HEK293 (cell line): ENCODE data around the gene SMAD2.

Source experiments
- HOXA7 ChIP-seq: sonication (generic); formaldehyde crosslinking; IDR thresholded peaks from 2 replicates; pipeline ENCODE4 v1.8.1; 2022; ENCODE audit warnings: missing genetic modification reagents, borderline replicate concordance
- SALL2 ChIP-seq: fragments of 450-650 bp; formaldehyde crosslinking; IDR thresholded peaks from 2 replicates; pipeline ENCODE4 v1.5.0; 2017; ENCODE audit warnings: missing biosample characterization, mild to moderate bottlenecking, missing genetic modification characterization, borderline replicate concordance
- TCF7L2 ChIP-seq: IDR thresholded peaks from 2 replicates; pipeline ENCODE4 v1.6.1; 2011; ENCODE audit warnings: low read depth, mild to moderate bottlenecking, inconsistent platforms, low read length, moderate library complexity, borderline replicate concordance
- WT1 ChIP-seq: fragments of 450-650 bp; formaldehyde crosslinking; IDR thresholded peaks from 2 replicates; pipeline ENCODE4 v1.5.1; 2016; ENCODE audit warnings: missing biosample characterization, missing genetic modification characterization
- ZNF140 ChIP-seq: fragments of 450-650 bp; formaldehyde crosslinking; IDR thresholded peaks from 2 replicates; pipeline ENCODE4 v1.5.1; 2016; ENCODE audit warnings: missing biosample characterization, missing genetic modification characterization
- ZNF23 ChIP-seq: fragments of 450-650 bp; formaldehyde crosslinking; IDR thresholded peaks from 2 replicates; pipeline ENCODE4 v1.5.1; 2016; ENCODE audit warnings: missing biosample characterization, missing genetic modification characterization, borderline replicate concordance
- ZNF274 ChIP-seq, 2 experiments: fragments of 200-500 bp in 1 of 2; fragments of 450-650 bp in 1 of 2; sonication (Bioruptor generic) in 1 of 2; formaldehyde crosslinking in 1 of 2; IDR thresholded peaks; 2 replicates each; pipeline versions ENCODE4 v1.5.1 to v1.6.1; 2014 to 2016; ENCODE audit warnings: borderline replicate concordance in 1 of 2, inconsistent platforms in 1 of 2, low read length in 1 of 2, missing biosample characterization in 1 of 2, missing genetic modification characterization in 1 of 2
- ZNF777 ChIP-seq: fragments of 450-650 bp; formaldehyde crosslinking; IDR thresholded peaks from 2 replicates; pipeline ENCODE4 v1.5.1; 2017; ENCODE audit warnings: missing biosample characterization, missing genetic modification characterization, borderline replicate concordance
- ZNF830 ChIP-seq: fragments of 450-650 bp; IDR thresholded peaks from 2 replicates; pipeline ENCODE4 v1.5.0; 2018; ENCODE audit warnings: missing biosample characterization, missing genetic modification characterization, low read depth, mild to moderate bottlenecking, moderate library complexity
- TF ChIP-seq, protein P1 (sequence below): fragments of 450-650 bp; formaldehyde crosslinking; IDR thresholded peaks from 2 replicates; pipeline ENCODE4 v1.5.1; 2016; ENCODE audit warnings: missing biosample characterization, missing genetic modification characterization
- TF ChIP-seq, protein P2 (sequence below): fragments of 450-650 bp; formaldehyde crosslinking; IDR thresholded peaks from 2 replicates; pipeline ENCODE4; 2016; ENCODE audit warnings: missing biosample characterization, missing genetic modification characterization
- TF ChIP-seq, protein P3 (sequence below): fragments of 450-650 bp; formaldehyde crosslinking; IDR thresholded peaks from 2 replicates; pipeline ENCODE4 v1.5.1; 2016; ENCODE audit warnings: missing biosample characterization, missing genetic modification characterization
- TF ChIP-seq, protein P4 (sequence below): fragments of 450-650 bp; formaldehyde crosslinking; IDR thresholded peaks from 2 replicates; pipeline ENCODE4 v1.5.1; 2016; ENCODE audit warnings: missing biosample characterization, missing genetic modification characterization

DNA sequence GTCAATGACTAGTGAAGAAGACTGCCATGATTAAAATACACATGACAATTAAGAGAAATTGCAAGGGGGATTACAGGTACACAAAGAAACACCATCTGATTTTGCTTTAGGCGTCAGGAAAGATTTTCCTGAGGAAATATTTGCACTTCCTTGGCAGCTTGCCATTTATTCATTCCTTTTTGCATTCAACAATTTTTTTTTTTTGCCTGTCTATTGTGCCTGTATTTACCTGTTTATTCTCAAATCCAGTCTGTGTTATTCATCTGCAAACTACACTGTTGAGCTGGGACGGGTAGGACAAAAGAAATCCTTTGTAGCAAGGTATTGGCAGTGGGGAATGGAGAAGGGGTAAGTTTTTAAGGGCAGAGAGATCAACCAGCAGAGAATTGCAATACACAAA, 31.8 kb downstream of the SMAD2 start:
- TF ChIP-seq, protein P1, sequence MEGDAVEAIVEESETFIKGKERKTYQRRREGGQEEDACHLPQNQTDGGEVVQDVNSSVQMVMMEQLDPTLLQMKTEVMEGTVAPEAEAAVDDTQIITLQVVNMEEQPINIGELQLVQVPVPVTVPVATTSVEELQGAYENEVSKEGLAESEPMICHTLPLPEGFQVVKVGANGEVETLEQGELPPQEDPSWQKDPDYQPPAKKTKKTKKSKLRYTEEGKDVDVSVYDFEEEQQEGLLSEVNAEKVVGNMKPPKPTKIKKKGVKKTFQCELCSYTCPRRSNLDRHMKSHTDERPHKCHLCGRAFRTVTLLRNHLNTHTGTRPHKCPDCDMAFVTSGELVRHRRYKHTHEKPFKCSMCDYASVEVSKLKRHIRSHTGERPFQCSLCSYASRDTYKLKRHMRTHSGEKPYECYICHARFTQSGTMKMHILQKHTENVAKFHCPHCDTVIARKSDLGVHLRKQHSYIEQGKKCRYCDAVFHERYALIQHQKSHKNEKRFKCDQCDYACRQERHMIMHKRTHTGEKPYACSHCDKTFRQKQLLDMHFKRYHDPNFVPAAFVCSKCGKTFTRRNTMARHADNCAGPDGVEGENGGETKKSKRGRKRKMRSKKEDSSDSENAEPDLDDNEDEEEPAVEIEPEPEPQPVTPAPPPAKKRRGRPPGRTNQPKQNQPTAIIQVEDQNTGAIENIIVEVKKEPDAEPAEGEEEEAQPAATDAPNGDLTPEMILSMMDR (tag by site-specific recombination) = no peak
- TF ChIP-seq ZNF830 (tag by site-specific recombination) (no peak), ZNF140 (tag by site-specific recombination) (no peak), ZNF777 (tag by site-specific recombination) (no peak), WT1 (no peak), ZNF274 (IDR thresholded peaks at IDR 0.05; ENCODE audit: low read length) (no peak), ZNF274 (tag by site-specific recombination; IDR thresholded peaks at IDR 0.05; ENCODE audit: borderline replicate concordance) (no peak), ZNF23 (tag by site-specific recombination) (no peak), TCF7L2 (no peak), SALL2 (tag by site-specific recombination) (no peak), HOXA7 (CRISPR knock-in tag) (no peak)
- TF ChIP-seq, protein P2, sequence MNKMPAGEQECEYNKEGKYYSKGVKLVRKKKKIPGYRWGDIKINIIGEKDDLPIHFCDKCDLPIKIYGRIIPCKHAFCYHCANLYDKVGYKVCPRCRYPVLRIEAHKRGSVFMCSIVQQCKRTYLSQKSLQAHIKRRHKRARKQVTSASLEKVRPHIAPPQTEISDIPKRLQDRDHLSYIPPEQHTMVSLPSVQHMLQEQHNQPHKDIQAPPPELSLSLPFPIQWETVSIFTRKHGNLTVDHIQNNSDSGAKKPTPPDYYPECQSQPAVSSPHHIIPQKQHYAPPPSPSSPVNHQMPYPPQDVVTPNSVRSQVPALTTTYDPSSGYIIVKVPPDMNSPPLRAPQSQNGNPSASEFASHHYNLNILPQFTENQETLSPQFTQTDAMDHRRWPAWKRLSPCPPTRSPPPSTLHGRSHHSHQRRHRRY (tag by site-specific recombination) = no peak
- TF ChIP-seq, protein P3, sequence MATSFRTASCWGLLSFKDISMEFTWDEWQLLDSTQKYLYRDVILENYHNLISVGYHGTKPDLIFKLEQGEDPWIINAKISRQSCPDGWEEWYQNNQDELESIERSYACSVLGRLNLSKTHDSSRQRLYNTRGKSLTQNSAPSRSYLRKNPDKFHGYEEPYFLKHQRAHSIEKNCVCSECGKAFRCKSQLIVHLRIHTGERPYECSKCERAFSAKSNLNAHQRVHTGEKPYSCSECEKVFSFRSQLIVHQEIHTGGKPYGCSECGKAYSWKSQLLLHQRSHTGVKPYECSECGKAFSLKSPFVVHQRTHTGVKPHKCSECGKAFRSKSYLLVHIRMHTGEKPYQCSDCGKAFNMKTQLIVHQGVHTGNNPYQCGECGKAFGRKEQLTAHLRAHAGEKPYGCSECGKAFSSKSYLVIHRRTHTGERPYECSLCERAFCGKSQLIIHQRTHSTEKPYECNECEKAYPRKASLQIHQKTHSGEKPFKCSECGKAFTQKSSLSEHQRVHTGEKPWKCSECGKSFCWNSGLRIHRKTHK = no peak
- TF ChIP-seq, protein P4, sequence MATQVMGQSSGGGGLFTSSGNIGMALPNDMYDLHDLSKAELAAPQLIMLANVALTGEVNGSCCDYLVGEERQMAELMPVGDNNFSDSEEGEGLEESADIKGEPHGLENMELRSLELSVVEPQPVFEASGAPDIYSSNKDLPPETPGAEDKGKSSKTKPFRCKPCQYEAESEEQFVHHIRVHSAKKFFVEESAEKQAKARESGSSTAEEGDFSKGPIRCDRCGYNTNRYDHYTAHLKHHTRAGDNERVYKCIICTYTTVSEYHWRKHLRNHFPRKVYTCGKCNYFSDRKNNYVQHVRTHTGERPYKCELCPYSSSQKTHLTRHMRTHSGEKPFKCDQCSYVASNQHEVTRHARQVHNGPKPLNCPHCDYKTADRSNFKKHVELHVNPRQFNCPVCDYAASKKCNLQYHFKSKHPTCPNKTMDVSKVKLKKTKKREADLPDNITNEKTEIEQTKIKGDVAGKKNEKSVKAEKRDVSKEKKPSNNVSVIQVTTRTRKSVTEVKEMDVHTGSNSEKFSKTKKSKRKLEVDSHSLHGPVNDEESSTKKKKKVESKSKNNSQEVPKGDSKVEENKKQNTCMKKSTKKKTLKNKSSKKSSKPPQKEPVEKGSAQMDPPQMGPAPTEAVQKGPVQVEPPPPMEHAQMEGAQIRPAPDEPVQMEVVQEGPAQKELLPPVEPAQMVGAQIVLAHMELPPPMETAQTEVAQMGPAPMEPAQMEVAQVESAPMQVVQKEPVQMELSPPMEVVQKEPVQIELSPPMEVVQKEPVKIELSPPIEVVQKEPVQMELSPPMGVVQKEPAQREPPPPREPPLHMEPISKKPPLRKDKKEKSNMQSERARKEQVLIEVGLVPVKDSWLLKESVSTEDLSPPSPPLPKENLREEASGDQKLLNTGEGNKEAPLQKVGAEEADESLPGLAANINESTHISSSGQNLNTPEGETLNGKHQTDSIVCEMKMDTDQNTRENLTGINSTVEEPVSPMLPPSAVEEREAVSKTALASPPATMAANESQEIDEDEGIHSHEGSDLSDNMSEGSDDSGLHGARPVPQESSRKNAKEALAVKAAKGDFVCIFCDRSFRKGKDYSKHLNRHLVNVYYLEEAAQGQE (tag by site-specific recombination) = no peak
